Activated CD4-positive, alpha-beta T cell treated with anti-CD3 and anti-CD28 coated beads, Interleukin-2, Interleukin-6, amounts not matched to agents 100 ng/mL and 50 ng/mL, durations not matched to agents 16 hours and 8 hours (primary cell): ENCODE data around the gene KSR1.
"Not testable (repeated sequence)": the region's sequence is repeated elsewhere in the genome, so short reads cannot be mapped to it uniquely, and the experiment has no call there.

Experiments
- DNase-seq: peaks from one replicate; pipeline ENCODE4 v3.0.0-alpha.2; 2020

The KSR1 gene

DNA sequence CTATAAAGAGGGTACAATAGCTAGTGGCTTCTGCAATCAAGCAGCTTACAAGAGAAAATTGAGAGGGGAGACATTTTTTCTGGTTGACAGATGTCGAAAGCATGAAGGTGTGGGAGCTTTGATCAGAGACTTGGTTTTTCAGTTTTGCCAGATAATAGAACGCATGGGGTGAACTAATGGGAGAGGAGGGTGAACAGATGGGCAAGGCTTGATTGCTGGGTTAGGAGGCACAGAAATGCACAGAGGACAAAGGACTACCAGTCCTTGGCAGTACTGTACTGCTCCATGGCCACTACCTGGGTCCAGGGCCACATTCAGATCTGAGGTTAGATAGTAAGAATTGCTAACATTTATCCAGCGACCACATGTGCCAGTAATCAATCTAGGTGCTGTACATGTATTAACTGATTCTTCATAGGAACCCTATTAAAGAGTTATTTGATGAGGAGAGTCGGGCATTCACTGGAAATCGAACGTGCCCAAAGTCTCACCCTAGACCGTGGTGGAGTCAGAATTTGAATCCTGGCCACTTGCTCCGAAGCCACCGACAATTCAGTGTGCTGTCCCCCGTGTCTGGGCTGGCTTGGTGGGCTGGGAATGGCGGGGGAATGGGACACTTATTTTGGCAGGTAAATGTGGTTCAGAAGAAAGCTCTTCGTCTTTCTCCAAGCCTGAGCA, 873 bp upstream of the KSR1 start:
- DNase-seq, result no peak

DNA sequence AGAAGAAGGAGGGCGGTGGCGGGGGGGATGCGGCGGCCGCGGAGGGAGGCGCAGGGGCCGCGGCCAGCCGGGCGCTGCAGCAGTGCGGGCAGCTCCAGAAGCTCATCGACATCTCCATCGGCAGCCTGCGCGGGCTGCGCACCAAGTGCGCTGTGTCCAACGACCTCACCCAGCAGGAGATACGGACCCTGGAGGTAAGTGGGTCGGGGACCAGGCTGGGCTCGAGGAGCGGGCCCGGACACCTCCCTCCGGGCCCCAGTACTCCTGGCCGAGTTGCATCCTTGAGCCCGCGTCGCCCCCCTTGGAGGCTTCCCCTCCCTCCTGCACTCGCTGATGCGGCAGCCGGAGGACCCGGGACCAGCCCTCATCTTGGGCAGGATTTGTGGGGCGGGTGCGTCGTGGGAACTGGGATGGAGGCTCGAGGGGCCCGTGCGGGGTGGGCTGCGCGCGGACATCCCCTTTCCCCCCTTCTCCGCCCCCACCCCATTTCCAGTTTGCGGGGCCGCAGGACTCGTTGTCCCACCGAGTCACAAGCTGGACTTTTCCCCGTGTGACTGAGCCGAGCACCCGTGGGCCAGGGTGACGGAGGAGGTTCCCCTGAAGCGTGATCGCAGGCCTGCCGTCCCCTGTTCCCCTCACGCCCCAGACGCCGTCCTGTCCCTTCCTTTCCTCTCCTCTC, 572 bp downstream of the KSR1 start:
- no peak for DNase-seq

DNA sequence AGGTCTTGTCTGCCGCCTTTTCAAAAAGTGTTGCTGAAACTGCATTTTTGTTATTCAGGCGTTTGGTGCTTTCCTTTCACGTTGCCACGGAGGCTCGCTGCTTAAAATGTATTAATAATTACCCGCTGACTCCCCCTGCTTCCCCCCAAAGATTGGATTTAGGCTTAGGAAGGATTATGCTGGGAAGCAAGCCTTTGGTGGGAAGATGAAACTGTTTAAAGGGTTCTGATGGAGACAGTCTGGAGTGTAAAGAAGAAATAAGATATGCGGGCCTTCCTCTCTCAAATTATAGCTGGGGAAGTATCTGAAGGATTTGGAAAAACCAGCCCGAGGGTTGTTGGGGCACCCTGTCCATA, 1.1 kb downstream of the KSR1 start:
- no peak for DNase-seq

DNA sequence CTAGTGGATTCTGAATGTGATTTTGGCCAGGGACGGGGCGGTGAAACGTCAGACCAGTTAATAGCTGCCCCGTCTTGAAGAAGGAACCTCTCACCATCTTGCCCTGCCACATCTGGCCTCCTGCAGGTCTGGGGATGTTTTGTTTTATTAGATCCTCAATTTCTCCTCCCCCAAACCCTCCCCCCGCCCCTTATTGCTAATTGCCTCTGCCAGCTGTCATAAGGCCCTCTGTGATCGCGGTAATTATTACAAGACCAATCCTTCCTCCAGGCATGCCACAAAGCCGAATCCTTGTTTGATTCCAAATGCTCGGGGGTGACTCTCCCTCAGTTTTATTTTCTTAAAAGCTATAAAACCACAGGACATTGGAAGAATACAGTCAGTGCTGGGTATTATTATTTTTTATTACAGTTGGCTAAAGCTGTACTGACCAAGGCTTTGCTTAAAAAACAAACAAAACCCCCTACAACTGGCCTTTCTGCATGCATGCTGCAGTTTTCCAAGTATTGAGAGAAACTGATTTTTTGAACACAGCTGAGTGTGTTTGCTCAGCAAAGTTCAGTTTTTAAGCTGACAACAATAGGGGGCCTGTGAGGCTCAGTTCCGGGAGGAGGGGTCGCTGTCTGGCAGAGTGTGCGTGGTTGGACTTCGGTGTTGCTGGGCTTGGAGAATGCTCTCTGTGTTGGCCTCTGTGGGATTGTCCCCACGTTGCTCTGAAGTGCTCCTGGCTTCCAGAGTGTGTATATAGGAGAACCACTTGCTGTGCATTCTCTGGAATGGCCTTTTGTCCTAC, 1.7 kb downstream of the KSR1 start:
- DNase-seq, result no peak

DNA sequence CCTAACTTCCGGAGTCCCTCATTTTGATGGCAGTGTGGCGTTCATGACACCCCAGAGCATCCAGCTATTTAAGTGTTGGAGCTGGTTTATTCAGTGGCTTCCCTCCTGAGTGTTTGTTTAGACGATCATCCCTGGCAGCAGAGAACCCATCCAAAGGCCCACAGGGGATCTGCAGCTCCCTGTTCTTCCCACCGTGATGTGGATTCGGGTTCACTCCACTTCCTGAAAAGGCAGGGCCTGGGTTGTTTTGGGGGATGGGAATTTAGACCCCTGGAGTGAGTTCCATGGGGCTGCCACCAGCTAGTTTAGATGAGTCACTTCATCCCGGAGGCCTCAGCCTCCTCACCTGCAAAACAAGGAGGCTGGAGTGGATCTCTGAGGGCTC, 2.3 kb downstream of the KSR1 start:
- no peak for DNase-seq

DNA sequence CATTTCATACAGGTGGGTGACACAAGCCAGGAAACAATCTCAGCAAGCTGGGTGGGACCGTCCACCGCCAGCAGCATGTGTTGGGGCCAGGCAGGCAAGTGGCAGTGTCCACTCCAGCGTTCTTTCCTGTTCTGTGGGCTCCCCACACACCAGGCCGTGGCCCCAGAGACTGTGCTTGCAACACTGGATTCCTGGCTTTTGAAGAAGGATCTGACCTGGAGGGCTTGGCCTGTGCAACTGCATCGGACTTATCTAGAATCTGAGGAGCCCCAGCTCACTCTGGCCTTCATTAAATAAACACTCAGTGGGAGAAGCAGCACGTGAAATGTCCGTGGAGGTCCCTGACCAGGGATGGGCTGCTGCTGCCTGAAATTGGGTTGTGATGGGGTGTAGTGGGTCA, 3.2 kb downstream of the KSR1 start:
- no peak for DNase-seq

DNA sequence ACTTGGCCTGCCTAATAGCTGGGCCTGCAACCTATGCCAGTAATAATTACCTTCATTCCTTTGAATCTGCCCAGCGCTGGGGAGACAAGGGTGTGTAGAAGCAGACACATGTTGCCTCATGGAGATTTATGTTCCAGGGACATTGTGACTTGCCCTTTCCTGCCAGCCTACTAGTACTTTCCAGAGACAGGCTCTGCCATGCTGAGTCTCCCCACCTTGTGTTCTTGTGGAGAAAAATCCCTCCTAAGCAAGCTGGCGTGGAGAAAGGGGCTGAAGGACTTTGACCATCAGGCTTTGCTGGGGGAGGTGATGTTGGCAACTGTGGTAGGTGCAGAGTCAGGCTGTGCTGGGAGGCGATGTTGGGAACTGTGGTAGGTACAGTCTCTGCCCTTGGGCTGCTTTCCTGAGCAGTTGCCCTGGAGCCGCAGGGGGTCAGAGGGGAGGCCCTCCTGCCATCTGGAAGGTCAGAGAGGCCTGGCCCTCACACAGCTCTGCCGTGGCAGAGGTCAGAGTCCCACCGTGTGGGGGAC, 4.0 kb downstream of the KSR1 start:
- DNase-seq, result no peak

DNA sequence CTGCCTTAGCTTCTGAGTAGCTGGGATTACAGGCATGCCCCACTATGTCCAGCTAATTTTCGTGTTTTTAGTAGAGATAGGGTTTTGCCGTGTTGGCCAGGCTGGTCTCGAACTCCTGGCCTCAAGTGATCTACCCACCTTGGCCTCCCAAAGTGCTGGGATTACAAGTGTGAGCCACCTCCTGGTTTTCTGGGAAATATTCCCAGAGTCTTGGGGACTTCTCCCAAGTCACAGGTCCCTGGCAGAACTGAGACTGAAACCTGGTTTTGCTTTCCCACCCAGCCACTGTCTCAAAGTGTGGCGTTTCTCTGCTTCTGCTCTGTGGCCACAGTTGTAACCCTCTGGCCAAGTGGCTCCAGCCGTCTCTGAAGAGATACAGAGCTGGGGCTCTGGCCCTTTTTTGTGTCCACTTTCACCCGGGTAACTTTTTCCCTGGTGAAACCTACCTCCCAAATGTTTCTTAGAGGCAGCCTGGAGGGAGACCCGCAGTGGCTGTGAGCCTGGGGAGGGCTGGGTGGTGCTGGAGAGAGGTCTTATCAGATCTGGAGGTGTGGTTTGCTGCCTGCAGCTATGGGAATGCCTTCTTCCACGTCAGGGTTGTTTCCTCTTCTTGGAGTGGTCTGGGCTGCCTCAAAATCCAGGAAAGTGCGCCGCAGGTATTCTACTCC, 5.1 kb downstream of the KSR1 start:
- no peak for DNase-seq

DNA sequence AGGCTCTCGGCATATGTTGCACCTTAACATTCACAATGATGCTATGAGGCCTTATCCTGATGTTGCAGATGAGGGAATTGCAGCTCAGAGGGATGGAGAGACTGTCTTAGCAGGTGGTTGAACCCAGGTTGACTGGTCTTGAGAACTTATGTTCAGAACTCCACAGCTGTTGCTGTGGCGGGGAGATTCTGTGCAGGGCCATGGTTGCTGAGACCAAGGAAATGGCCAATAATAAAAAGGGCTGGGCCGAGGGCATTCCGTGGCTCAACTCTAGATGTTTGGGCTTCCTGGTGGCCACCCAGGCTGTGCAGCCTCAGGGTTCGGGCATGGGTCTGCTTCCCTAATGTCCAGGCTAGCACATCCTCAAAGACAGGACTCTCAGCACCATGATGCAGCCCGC, 5.9 kb downstream of the KSR1 start:
- no peak for DNase-seq

DNA sequence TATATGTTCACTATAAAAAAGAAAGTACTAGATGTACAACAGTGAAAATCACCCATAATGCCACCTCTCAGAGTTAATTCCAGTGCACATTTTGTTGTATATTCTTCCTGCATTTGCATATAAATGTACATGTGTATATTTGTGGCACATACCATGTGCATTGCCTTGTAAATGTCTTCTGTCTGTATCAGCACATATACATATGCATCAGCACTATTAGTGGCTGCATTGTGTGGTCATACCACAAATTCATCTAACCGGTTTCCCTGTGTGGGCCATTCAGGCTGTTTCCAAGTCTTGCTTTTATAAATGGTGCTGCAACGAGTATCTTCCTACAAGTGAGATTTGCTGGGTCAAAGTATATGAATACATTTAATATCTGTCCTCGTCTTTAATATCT, 6.5 kb downstream of the KSR1 start:
- no peak for DNase-seq

DNA sequence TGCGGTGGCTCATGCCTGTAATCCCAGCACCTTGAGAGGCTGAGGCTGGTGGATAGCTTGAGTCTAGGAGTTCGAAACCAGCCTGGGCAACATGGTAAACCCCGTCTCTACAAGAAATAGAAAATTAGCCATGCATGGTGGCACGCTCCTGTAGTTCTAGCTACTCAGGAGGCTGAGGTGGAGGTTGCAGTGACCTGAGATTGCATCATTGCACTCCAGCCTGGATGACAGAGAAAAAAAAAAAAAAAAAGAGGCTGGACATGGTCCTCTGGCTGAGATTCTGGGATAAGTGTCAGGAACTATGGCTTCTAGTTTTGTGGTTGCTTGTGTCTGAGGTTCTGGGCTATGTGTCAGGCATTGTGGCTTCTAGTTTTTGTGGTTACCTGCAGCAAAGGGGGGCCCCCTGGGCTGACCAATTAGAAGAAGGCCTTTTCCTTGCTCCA, 7.0 kb downstream of the KSR1 start:
- DNase-seq, result peak; percentile 52

DNA sequence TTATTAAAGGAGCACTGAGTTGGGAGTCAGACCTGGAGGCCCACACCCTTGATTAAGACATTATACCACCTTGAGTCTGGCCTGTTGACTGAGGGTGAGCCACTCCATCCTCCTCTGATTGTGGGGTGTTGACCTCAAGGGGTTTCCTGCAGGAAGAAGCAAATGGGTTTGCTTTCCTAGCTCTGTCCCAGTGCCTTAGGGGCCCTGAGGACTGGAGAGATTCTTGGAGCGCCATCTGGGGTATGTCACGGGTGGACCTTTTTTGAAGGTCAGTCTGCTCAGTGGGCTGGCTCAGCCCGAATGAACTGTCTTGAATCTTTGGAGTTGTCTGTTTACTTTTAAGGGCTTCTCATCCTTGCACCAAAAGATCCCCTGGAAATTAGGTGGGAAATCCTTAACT, 7.8 kb downstream of the KSR1 start:
- not testable (repeated sequence) for DNase-seq

DNA sequence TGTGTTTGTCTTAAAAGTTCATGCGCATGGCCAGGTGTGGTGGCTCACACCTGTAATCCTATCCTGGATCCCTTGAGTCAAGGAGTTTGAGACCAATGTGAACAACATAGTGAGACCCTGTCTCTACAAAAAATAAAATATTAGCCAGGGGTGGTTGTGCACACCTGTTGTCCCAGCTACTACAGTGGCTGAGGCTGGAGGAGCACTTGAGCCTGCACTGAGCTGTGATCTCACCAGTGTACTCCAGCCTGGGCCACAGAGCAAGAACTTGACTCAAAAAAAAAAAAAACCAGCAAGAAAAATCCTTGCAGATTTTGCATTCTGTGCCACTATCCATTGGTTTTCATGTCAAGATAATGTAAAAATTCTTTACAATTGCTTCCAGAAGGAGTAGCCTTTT, 8.2 kb downstream of the KSR1 start:
- no peak for DNase-seq

DNA sequence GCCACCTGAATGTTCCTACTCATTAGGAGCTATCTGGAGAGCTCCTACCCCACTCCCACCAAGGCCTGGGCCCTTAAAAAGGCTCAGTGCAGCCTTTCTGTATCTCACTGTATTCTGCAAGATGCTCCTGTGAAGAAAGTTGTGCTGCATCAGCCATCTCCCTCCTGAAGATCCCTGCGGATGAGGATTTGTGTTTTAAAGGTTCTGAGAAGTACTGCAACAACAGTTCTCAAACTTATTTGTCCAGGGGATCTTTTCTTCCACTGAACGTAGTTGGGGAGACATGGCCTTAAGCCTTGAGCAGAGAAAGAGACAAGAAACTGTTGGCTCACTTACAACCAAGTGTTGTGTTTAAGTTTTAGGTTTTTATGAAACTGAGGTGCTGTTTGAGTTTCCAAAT, 9.6 kb downstream of the KSR1 start:
- not testable (repeated sequence) for DNase-seq

DNA sequence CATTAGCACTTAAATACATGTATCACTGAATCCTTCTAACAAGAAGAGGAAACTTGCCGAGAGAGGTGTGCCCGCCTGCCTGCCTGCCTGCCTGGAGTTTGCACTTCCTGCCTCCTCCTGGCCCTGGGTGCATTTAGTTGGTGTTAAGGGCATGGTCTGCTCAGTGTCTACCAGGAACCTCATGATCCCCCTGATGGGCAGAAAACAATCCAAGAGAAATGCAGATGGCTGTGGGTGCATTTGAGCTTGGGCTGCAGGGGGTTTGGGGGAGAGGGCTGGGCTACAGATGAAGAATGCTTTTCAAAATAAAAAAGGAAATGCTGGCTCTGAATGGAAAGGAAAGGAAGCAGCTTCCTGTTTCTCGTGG, 10.1 kb downstream of the KSR1 start:
- peak; percentile 62 for DNase-seq

DNA sequence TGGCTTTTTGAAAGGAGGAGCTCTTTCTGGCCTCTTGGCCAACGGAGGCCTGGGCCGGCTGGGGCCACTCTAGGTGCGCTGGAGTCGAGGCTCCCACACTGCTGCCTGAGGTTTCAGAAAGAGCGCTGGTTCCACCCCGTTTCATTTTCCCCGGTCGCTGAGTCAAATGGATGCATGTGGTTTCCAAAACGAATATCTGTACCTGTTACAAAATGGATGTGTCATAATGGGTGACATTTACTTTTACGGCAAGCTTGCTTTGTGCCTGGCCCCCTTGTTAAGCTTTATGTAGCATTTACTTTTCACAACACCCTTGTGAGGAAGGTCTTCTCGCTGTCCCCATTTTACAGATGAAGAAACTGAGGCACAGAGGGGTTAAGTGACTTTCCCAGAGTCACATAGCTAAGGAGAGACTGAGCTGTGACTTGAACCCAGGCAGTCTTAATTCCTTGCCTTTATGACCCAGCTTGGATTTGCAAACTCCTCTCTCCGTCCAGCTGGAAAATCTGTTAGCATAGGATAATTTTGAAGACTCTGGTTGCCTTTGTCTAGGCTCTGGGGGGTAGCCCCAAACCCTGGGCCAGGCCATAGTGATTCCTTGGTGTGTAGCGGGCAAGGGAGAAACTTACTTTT, 10.6 kb downstream of the KSR1 start:
- peak; percentile 96 for DNase-seq

DNA sequence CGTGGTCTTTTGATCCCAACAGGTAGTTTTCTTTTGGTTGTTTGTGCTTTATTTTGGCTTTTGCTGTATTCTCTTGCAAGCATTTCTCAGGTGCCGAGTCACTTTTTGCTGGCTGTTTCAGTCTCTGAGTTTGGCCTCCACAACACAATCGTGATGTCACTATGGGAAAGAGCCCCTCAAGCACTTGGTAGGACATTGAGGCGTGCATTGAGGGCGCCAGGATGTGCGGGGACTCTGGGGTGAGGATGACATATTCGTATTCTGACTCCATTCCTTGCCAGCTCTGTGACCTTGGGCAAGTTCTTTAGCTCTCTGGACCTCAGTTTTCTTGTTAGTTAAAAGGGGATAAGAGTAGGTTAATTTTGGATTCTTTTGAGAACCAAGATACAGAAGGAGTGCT, 13.0 kb downstream of the KSR1 start:
- DNase-seq, result peak; percentile 59

DNA sequence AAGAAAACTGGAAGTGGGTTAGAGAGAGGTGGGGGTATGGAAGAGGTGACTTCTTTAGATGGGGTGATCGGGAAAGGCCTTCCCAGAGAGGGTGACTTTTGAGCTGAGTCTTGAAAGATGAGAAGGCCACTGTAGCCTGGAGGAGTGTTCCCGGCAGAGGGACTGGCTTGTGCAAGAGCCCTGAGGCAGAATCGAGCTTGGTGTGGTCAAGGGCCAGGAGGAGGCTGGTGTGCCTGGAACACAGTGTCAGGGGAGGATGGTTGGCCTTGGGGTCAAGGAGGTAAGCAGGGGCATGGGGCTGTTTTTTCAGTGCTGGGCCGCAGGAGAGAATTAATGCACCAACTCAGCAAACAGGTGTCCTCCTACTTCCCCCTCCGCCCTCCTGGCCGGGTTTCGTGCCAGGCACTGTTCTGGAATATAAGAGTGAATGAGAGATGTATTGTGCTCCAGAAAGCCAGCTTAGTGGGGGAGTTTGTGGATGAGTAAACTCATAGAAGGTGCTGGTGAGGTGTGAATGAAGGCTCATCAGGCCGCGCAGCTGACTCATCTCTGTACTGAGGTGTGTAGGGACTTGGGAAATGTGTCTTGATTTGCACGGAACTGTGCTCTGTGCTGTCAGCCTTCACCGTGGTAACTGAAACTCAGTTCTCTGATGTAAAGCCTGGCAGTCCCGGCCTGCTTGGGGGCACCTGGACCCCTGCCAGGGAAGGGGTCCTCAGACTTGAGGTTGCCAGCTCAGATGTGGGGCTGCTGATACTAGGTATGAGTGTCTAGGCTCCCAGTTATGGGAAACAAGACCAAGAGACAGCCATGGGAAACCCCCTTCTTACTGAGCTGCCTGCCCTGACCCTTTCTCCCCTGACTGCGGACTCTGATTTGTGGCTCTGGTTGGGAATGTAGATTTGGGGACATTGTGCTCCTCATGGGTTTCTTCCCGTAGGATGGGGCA, 15.3 kb downstream of the KSR1 start:
- peak; percentile 96 for DNase-seq

DNA sequence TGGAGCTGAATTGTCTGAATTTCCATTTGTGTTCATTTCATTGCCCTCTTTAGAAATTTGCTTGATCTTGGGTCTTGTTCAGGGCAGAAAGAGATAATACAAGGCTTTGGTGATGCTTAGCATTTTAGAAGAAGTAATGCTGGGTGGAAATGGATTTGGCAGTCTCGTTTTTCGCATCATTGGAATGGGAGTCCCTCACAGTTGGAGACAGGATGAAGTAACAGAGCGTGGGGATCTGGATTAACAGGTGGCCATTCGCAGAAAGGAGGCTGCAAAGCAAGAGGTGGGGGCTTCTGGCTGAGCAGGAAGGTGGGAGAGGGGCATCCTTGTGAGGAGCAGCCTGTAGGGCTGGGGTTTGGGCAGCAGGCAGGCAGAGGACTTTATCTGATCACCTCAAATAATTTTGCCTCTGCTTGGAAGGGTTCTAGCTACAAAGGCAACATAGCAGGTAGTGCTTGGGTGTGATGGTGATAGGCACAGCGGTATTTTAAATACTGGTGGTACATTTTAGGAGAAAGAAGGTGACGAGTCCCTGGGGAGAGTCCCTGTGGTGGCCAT, 17.0 kb downstream of the KSR1 start:
- DNase-seq, result no peak

DNA sequence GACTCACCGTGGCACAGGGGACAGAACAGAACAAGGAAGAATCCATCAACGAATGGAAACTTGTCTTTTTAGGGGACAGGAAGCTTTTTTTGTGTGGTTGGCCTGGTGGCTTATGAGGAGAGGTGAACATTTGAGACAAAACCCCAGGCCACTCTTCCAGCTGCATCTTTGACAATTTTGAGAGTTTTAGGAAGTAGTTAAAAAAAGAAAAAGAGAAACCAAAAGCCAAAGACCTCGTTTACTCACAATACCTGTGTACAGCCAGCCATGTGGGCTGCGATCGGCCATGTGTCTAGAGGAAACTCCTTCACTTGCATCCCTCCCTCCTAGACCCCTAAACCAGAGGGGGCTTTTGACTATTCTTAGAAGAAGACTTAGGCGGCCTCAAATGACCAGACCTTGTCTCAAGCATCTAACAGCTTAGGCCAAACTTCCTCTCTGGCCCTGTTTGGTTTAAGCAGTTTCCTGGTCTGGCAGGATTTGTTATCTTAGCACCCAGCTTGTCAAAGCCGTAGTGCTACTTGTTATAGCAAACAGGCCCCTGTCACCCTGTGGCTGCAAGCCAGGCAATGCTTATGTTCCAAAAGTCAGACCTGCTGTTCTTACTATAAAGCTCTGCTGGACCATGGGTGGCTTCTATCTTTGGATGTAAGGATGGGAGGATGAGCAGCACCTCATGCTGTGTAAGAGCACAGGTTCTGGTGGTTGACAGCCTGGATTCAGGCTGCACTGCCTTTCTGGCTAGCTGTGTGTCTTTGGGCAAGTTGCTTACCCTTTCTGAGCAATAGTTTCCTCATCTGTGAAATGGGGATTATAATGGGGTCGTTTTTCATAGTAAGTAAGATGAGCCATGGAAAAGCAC, 17.7 kb downstream of the KSR1 start:
- DNase-seq, result peak; percentile 89
